Nephron progenitor cell (in vitro differentiated cells): Measurements from ENCODE around the gene GDA.

Experiments
- DNase-seq: peaks from one replicate; pipeline ENCODE4 v3.0.0; 2021
- H3K27ac Mint-ChIP-seq: 2 replicates; pipeline ENCODE4 v1.8.0; 2021; ENCODE audit warnings: mild to moderate bottlenecking, moderate library complexity, mixed read lengths
- H3K27me3 Mint-ChIP-seq: 2 replicates; pipeline ENCODE4 v1.8.0; 2021; ENCODE audit warnings: mild to moderate bottlenecking, low read depth, mixed read lengths; ENCODE audit not compliant: poor library complexity
- H3K36me3 Mint-ChIP-seq: 2 replicates; pipeline ENCODE4 v1.8.0; 2021; ENCODE audit warnings: low read depth, mixed read lengths
- H3K4me1 Mint-ChIP-seq: 2 replicates; pipeline ENCODE4 v1.8.0; 2021; ENCODE audit warnings: mixed read lengths
- H3K4me3 Mint-ChIP-seq: 2 replicates; pipeline ENCODE4 v1.8.0; 2021; ENCODE audit warnings: mild to moderate bottlenecking, moderate library complexity, mixed read lengths
- H3K9me3 Mint-ChIP-seq: 2 replicates; pipeline ENCODE4 v1.8.0; 2021; ENCODE audit warnings: mild to moderate bottlenecking, moderate library complexity, mixed read lengths
- CTCF ChIP-seq: fragments of 200-600 bp; sonication (generic); IDR thresholded peaks from 2 replicates; pipeline ENCODE4 v1.5.0; 2021; ENCODE audit warnings: antibody characterized with exemption

GDA gene

GRCh38 chr9:72274441-72274840 is 125.2 kb downstream of the GDA start:
- H3K4me3 Mint-ChIP-seq, result no peak overlapping the region
- no peaks in the 10 kb centered on the region for H3K4me1 Mint-ChIP-seq
- no peak overlapping the region for H3K27ac Mint-ChIP-seq
- DNase-seq, result no peak
- no peaks in the 10 kb centered on the region for H3K36me3 Mint-ChIP-seq
- no peak for TF ChIP-seq CTCF
- peaks cover 2% of the 10 kb centered on the region for H3K27me3 Mint-ChIP-seq
- no peaks in the 10 kb centered on the region for H3K9me3 Mint-ChIP-seq

GRCh38 chr9:72274916-72275315 is 125.7 kb downstream of the GDA start:
- TF ChIP-seq CTCF, result no peak
- Mint-ChIP-seq H3K36me3 (no peaks in the 10 kb centered on the region), H3K9me3 (no peaks in the 10 kb centered on the region), H3K4me1 (no peaks in the 10 kb centered on the region), H3K4me3 (no peak overlapping the region), H3K27ac (no peak overlapping the region), H3K27me3 (no peaks in the 10 kb centered on the region)
- DNase-seq, result no peak

GRCh38 chr9:72276429-72276828 is 127.2 kb downstream of the GDA start:
- Mint-ChIP-seq H3K27ac (no peak overlapping the region), H3K9me3 (no peaks in the 10 kb centered on the region), H3K27me3 (peaks cover 4% of the 10 kb centered on the region), H3K36me3 (no peaks in the 10 kb centered on the region), H3K4me3 (no peak overlapping the region), H3K4me1 (no peaks in the 10 kb centered on the region)
- no peak for DNase-seq
- no peak for TF ChIP-seq CTCF

- no peak overlapping the region for H3K27ac Mint-ChIP-seq
- DNase-seq, result no peak
- H3K36me3 Mint-ChIP-seq, result no peaks in the 10 kb centered on the region
- H3K4me3 Mint-ChIP-seq, result no peak overlapping the region
- no peaks in the 10 kb centered on the region for H3K9me3 Mint-ChIP-seq
- no peak for TF ChIP-seq CTCF
- H3K27me3 Mint-ChIP-seq, result peaks cover 6% of the 10 kb centered on the region
- no peaks in the 10 kb centered on the region for H3K4me1 Mint-ChIP-seq
These were observed 129.7 kb downstream of the GDA start for GRCh38 chr9:72278959-72279358.

GRCh38 chr9:72280913-72281500 is 131.8 kb downstream of the GDA start:
- peak; percentile 77 for DNase-seq
- H3K36me3 Mint-ChIP-seq, result no peaks in the 10 kb centered on the region
- no peaks in the 10 kb centered on the region for H3K4me1 Mint-ChIP-seq
- H3K4me3 Mint-ChIP-seq, result no peak overlapping the region
- peaks cover 9% of the 10 kb centered on the region for H3K27me3 Mint-ChIP-seq
- TF ChIP-seq CTCF, result peak; percentile 91
- H3K27ac Mint-ChIP-seq, result no peak overlapping the region
- H3K9me3 Mint-ChIP-seq, result no peaks in the 10 kb centered on the region

- Mint-ChIP-seq H3K27me3 (peaks cover 3% of the 10 kb centered on the region), H3K9me3 (peaks cover 30% of the 10 kb centered on the region), H3K4me3 (no peak overlapping the region), H3K27ac (no peak overlapping the region), H3K4me1 (no peaks in the 10 kb centered on the region), H3K36me3 (no peaks in the 10 kb centered on the region)
- TF ChIP-seq CTCF, result no peak
- DNase-seq, result no peak
These were observed 140.2 kb downstream of the GDA start for GRCh38 chr9:72289401-72289800.
